Brain microvascular endothelial cell (primary cell): ENCODE data around the gene GJB1.
"Not testable (repeated sequence)": the region's sequence is repeated elsewhere in the genome, so short reads cannot be mapped to it uniquely, and the experiment has no call there.

ENCODE experiments used
- DNase-seq: peaks from one replicate; pipeline ENCODE4 v3.0.0-alpha.2; 2020
- H3K27ac ChIP-seq: fragments of 250-450 bp; sonication (Bioruptor Pico); 2 replicates; pipeline ENCODE4 v1.5.1; 2020; ENCODE audit warnings: mild to moderate bottlenecking, moderate library complexity
- H3K27me3 ChIP-seq: fragments of 250-450 bp; sonication (Bioruptor Pico); replicated peaks from 2 replicates; pipeline ENCODE4 v1.5.1; 2020; ENCODE audit warnings: mild to moderate bottlenecking
- H3K36me3 ChIP-seq: fragments of 250-450 bp; sonication (Bioruptor Pico); replicated peaks from 2 replicates; pipeline ENCODE4 v1.5.1; 2020; ENCODE audit warnings: mild to moderate bottlenecking
- H3K4me3 ChIP-seq: 2 replicates; pipeline ENCODE4 v1.5.1; 2011; ENCODE audit warnings: low read depth, mild to moderate bottlenecking, control low read depth, low read length, moderate library complexity
- in situ Hi-C: cut with HindIII; loops from 2 replicates; pipeline ENCODE4 v1.10.0; 2017; ENCODE audit warnings: low sequenced_read_pairs, low pct_ligation_motif_present
- TF ChIP-seq, protein P1 (sequence below): IDR thresholded peaks from 2 replicates; pipeline ENCODE4 v1.5.1; 2011; ENCODE audit warnings: low read depth, mild to moderate bottlenecking, moderate library complexity, low read length, control low read depth, inconsistent platforms; ENCODE audit errors: missing control alignments

Gene GJB1

DNA sequence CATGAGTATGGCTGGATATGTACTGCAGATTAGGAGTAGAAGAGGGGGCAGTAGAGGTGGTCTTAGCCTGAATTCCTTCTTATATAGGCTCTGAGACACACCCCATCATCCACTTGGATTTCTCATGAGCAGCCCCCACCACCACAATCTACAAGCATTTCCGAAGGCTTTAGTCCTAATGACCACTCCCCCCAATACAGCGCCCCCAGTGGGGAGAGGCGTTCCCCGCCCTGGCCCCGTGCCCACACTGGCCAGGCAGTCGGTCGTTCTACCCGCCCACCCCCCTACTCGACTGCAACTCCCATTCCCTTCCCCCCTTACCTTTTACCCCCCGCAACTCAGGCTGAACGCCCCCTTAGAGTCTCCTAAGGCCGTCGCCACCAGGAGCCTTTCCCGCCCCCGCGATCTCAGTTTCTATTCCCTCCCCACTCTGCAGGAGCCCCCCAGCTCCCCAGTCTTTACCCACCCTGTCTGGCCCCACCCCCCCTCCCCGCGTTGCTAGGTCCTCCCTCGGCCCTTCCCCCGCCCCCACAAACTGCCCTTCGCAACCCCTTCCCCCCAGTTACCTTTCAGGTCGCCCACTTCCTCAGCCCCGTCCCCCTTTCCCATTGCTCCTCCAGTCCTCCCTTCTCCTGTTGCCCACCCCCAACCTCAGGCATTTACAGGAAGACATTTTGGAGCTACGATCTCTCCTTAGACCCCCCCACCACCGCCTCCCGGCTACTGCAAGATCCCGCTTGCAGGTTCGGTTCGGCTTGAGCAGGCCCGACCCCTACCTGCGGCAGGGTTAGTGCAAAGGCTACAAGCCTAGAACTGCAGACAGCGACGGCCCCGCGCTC is 30.4 kb downstream of the GJB1 start:
- H3K27ac ChIP-seq: peak overlapping the region; percentile 49
- in situ Hi-C loops: no loop called here

GRCh38 chrX:71254092-71254963 is 31.3 kb downstream of the GJB1 start, which contains the start of gene ZMYM3:
TSS of gene ZMYM3 (minus strand) at chrX:71254140. CDS start at chrX:71253255, 885 bp downstream.
- TF ChIP-seq, protein P1, sequence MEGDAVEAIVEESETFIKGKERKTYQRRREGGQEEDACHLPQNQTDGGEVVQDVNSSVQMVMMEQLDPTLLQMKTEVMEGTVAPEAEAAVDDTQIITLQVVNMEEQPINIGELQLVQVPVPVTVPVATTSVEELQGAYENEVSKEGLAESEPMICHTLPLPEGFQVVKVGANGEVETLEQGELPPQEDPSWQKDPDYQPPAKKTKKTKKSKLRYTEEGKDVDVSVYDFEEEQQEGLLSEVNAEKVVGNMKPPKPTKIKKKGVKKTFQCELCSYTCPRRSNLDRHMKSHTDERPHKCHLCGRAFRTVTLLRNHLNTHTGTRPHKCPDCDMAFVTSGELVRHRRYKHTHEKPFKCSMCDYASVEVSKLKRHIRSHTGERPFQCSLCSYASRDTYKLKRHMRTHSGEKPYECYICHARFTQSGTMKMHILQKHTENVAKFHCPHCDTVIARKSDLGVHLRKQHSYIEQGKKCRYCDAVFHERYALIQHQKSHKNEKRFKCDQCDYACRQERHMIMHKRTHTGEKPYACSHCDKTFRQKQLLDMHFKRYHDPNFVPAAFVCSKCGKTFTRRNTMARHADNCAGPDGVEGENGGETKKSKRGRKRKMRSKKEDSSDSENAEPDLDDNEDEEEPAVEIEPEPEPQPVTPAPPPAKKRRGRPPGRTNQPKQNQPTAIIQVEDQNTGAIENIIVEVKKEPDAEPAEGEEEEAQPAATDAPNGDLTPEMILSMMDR: no peak
- H3K27ac ChIP-seq: peak within 1 kb of the TSS; percentile 49
- in situ Hi-C loops: no loop called here

More for the DNA sequence above, 30.4 kb downstream of the GJB1 start:
- TF ChIP-seq, protein P1: peak; percentile 64
- H3K27me3 ChIP-seq: no peaks in the 10 kb centered on the region
- DNase-seq: peak; percentile 14
- H3K4me3 ChIP-seq: peak overlapping the region; percentile 74
- no peaks in the 10 kb centered on the region for H3K36me3 ChIP-seq

DNA sequence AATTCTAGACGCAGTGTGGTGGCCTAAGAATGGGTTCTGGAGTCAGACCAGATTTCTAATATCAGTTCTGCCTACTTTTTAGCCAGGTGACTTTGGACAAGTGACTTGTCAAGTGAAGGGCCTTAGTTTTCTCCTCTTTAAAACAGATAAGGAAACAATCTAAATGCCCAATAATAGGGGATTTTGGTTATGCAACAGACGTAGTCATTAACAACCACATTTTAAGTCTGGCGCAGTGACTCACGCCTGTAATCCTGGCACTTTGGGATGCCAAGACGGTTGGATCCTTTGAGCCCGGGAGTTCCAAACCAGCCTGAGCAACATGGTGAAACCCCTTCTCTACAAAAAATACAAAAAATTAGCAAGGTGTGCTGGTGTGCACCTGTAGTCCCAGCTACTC is 33.0 kb downstream of the GJB1 start:
- no peak overlapping the region for H3K27ac ChIP-seq
- TF ChIP-seq, protein P1: no peak
- H3K4me3 ChIP-seq: no peak overlapping the region
- no peak for DNase-seq
- H3K36me3 ChIP-seq: no peaks in the 10 kb centered on the region
- H3K27me3 ChIP-seq: no peaks in the 10 kb centered on the region
- in situ Hi-C loops: no loop called here

More at GRCh38 chrX:71254092-71254963, 31.3 kb downstream of the GJB1 start, which contains the start of gene ZMYM3:
- Histone ChIP-seq H3K36me3 (no peaks in the 10 kb centered on the region), H3K27me3 (no peaks in the 10 kb centered on the region), H3K4me3 (peak within 1 kb of the TSS; percentile 74)
- peak; percentile 79 for DNase-seq

GRCh38 chrX:71256856-71257255 is 33.8 kb downstream of the GJB1 start:
- in situ Hi-C loops: no loop called here
- no peak overlapping the region for H3K27ac ChIP-seq
- no peak overlapping the region for H3K4me3 ChIP-seq
- TF ChIP-seq, protein P1: no peak
- H3K36me3 ChIP-seq: no peaks in the 10 kb centered on the region
- DNase-seq: no peak
- no peaks in the 10 kb centered on the region for H3K27me3 ChIP-seq

DNA sequence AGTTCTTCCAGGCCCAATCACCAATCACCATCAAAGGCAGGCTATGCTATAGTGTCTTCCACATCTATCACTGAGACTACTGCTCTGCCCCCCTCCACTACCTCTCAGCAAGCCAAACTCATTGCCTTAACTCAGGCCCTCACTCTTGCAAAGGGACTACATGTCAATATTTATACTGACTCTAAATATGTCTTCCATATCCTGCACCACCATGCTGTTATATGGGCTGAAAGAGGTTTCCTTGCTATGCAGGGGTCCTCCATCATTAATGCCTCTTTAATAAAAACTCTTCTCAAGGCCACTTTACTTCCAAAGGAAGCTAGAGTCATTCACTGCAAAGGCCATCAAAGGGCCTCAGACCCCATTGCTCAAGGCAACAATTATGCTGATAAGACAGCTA is 45.6 kb downstream of the GJB1 start:
- DNase-seq, H3K36me3 ChIP-seq, H3K4me3 ChIP-seq, in situ Hi-C loops, H3K27me3 ChIP-seq, H3K27ac ChIP-seq: not testable (repeated sequence)
